Type B pancreatic cell (in vitro differentiated cells): Measurements from ENCODE around the gene PTP4A2. TPM values are rescaled to one million over a fixed set of nuclear protein-coding genes. Genes with fewer than 3 reads are reported as not detected.
A peak's percentile ranks its signal among the peaks of the same experiment; 100 is the strongest.
"Not testable (repeated sequence)": the region's sequence is repeated elsewhere in the genome, so short reads cannot be mapped to it uniquely, and the experiment has no call there.

ENCODE experiments used
- DNase-seq: peaks from one replicate; pipeline ENCODE4 v3.0.0; 2021; ENCODE audit warnings: mixed read lengths; ENCODE audit not compliant: unreplicated experiment; ENCODE audit errors: extremely low spot score
- H3K27ac Mint-ChIP-seq: 2 replicates; pipeline ENCODE4 v1.8.0; 2021; ENCODE audit warnings: mild to moderate bottlenecking, mixed read lengths
- H3K27me3 Mint-ChIP-seq: 2 replicates; pipeline ENCODE4 v1.8.0; 2021; ENCODE audit warnings: mixed read lengths
- H3K36me3 Mint-ChIP-seq: 2 replicates; pipeline ENCODE4 v1.8.0; 2021; ENCODE audit warnings: mixed read lengths
- H3K4me1 Mint-ChIP-seq: one replicate; pipeline ENCODE4 v1.8.0; 2021; ENCODE audit warnings: mixed read lengths; ENCODE audit not compliant: unreplicated experiment
- H3K4me3 Mint-ChIP-seq: 2 replicates; pipeline ENCODE4 v1.8.0; 2021; ENCODE audit warnings: mild to moderate bottlenecking, mixed read lengths
- H3K9me3 Mint-ChIP-seq: 2 replicates; pipeline ENCODE4 v1.8.0; 2021; ENCODE audit warnings: mixed read lengths
- CTCF ChIP-seq: fragments of 200-600 bp; sonication (generic); conservative IDR thresholded peaks from 2 replicates; pipeline ENCODE4 v1.5.0; 2021; ENCODE audit warnings: antibody characterized with exemption, mild to moderate bottlenecking
- total RNA-seq: library from RNA; stranded (reverse); gene quantifications from 2 replicates; pipeline ENCODE4 v1.2.1, GENCODE V29; 2021; ENCODE audit warnings: low replicate concordance

The PTP4A2 gene
- total RNA-seq, 1 donor from 2014 or later = 150 TPM

- Mint-ChIP-seq H3K9me3 (no peaks in the 10 kb centered on the region), H3K4me3 (no peak overlapping the region), H3K4me1 (peaks cover 36% of the 10 kb centered on the region), H3K27ac (peak overlapping the region; percentile 88), H3K27me3 (no peaks in the 10 kb centered on the region), H3K36me3 (no peaks in the 10 kb centered on the region)
- no peak for DNase-seq
- no peak for TF ChIP-seq CTCF
These were observed 16.6 kb upstream of the PTP4A2 start for GRCh38 chr1:31954607-31955283.

- H3K4me1 Mint-ChIP-seq = peaks cover 31% of the 10 kb centered on the region
- H3K4me3 Mint-ChIP-seq = no peak overlapping the region
- no peaks in the 10 kb centered on the region for H3K36me3 Mint-ChIP-seq
- no peak for TF ChIP-seq CTCF
- no peak for DNase-seq
- peak overlapping the region; percentile 13 for H3K27ac Mint-ChIP-seq
- no peaks in the 10 kb centered on the region for H3K27me3 Mint-ChIP-seq
- no peaks in the 10 kb centered on the region for H3K9me3 Mint-ChIP-seq
These were observed 14.7 kb upstream of the PTP4A2 start for GRCh38 chr1:31952825-31953220.

GRCh38 chr1:31951276-31951675, 13.1 kb upstream of the PTP4A2 start:
- H3K27me3 Mint-ChIP-seq = no peaks in the 10 kb centered on the region
- TF ChIP-seq CTCF = no peak
- peak overlapping the region; percentile 34 for H3K27ac Mint-ChIP-seq
- no peaks in the 10 kb centered on the region for H3K9me3 Mint-ChIP-seq
- peaks cover 24% of the 10 kb centered on the region for H3K4me1 Mint-ChIP-seq
- H3K36me3 Mint-ChIP-seq = no peaks in the 10 kb centered on the region
- no peak overlapping the region for H3K4me3 Mint-ChIP-seq
- DNase-seq = no peak

GRCh38 chr1:31949862-31950261, 11.7 kb upstream of the PTP4A2 start:
- no peaks in the 10 kb centered on the region for H3K9me3 Mint-ChIP-seq
- no peaks in the 10 kb centered on the region for H3K36me3 Mint-ChIP-seq
- no peaks in the 10 kb centered on the region for H3K27me3 Mint-ChIP-seq
- no peak overlapping the region for H3K27ac Mint-ChIP-seq
- no peak for DNase-seq
- TF ChIP-seq CTCF = no peak
- no peak overlapping the region for H3K4me3 Mint-ChIP-seq
- peaks cover 14% of the 10 kb centered on the region for H3K4me1 Mint-ChIP-seq

- not testable (repeated sequence) for H3K4me3 Mint-ChIP-seq, H3K27me3 Mint-ChIP-seq, H3K36me3 Mint-ChIP-seq, H3K9me3 Mint-ChIP-seq, H3K27ac Mint-ChIP-seq
- peak; percentile 18 for DNase-seq
- H3K4me1 Mint-ChIP-seq = peaks cover 20% of the 10 kb centered on the region
These were observed 7.5 kb upstream of the PTP4A2 start for GRCh38 chr1:31945677-31946076.

DNA sequence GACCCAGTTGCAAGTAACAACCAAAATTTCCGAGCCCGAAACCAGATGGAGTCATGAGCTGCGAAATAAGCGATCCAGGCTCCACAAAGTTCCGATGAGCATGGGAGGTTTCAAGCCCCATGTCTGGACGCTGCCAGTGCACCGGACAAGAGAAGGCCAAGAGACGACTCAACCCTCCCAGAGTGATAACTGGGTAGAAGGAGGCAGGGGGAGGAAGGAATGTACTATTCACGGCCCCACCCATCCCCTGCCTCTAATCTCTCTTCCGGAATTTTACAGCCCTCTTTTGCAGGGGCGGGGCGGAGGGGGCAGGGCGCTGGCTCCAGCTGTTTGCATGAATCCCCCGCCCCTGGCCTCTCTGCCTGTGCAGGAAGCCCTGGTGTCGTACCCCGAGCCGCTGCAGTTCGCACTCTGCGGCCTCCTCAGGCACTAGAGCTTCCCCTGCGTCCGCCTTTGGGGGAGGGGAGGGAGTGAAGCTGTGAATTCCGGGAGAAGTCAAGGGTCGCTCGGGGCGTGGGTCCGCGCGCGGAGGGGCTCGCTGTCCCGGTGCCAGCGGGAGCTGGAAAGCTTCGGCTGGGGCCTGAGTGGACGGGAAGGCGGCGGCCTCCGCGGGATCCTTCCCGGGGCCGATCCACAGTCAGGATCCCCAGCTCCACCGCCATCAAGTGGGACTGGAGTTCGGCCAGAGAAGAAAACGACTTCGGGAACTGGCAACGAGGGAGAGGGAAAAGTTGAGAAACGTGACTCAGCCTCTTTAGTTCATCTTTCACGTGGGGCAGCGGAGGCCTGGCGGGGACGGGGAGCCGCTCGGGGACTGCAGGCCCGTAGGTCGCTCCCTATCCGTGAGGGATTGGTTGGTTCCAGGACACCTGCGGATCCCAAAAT, 6.3 kb upstream of the PTP4A2 start:
- peak; percentile 84 for DNase-seq
- peaks cover 29% of the 10 kb centered on the region for H3K4me1 Mint-ChIP-seq
- H3K27ac Mint-ChIP-seq = peak overlapping the region; percentile 88
- no peaks in the 10 kb centered on the region for H3K9me3 Mint-ChIP-seq
- H3K4me3 Mint-ChIP-seq = peak overlapping the region; percentile 82
- TF ChIP-seq CTCF = no peak
- H3K27me3 Mint-ChIP-seq = no peaks in the 10 kb centered on the region
- H3K36me3 Mint-ChIP-seq = no peaks in the 10 kb centered on the region
